Endothelial cell of umbilical vein (primary cell): ENCODE data around the gene ADGRG3. TPM values are rescaled to one million over a fixed set of nuclear protein-coding genes. Genes with fewer than 3 reads are reported as not detected.

ENCODE experiments used
- BruUV-seq: library from RNA; stranded (reverse); fragments of 400-500 nt; replicated peaks from 2 replicates; lab custom pipeline; 2021; lab: Mats Ljungman, UMichigan
- CTCF ChIA-PET: fragments of 300-600, 350-600 bp; sonication (Branson Sonifier 250); formaldehyde crosslinking; loops from one replicate; lab custom pipeline; 2021; ENCODE audit warnings: antibody characterized with exemption, inconsistent platforms; lab: Charles Lee
- POLR2A ChIA-PET: fragments of 300-600, 350-600 bp; sonication (Branson Sonifier 250); formaldehyde crosslinking; loops from one replicate; lab custom pipeline; 2021; ENCODE audit warnings: antibody characterized with exemption, inconsistent platforms; lab: Charles Lee
- DNase-seq: peaks from one replicate; pipeline ENCODE4 v3.0.0-alpha.2; 2011; ENCODE audit warnings: low read depth, low spot score
- FAIRE-seq: peaks from 2 replicates; lab custom pipeline; 2011; peaks lifted over from hg19 to GRCh38; lab: Jason Lieb, UNC
- H2AFZ ChIP-seq: 2 replicates; pipeline ENCODE4 v1.6.0; 2012; ENCODE audit warnings: low read depth, low read length, control low read depth, inconsistent platforms
- H3K27ac ChIP-seq: 2 replicates; pipeline ENCODE4 v1.5.1; 2011; ENCODE audit warnings: low read depth, mild to moderate bottlenecking, control low read depth, low read length, moderate library complexity; ENCODE audit not compliant: insufficient read depth
- H3K27me3 ChIP-seq, 2 experiments: 2 replicates each; pipeline versions ENCODE4 v1.6.0 to v1.6.1; 2011; ENCODE audit warnings: low read length in 2 of 2, mixed read lengths in 1 of 2; ENCODE audit not compliant: control insufficient read depth in 2 of 2, insufficient read depth in 2 of 2
- H3K36me3 ChIP-seq, 2 experiments: 2 replicates in 1 of 2; 3 replicates in 1 of 2; pipeline ENCODE4 v1.5.1; 2011; ENCODE audit warnings: low read length in 2 of 2, mild to moderate bottlenecking in 1 of 2, moderate library complexity in 1 of 2; ENCODE audit not compliant: control insufficient read depth in 2 of 2, insufficient read depth in 2 of 2; ENCODE audit errors: extremely low read depth in 1 of 2
- H3K4me1 ChIP-seq: 3 replicates; pipeline ENCODE4 v1.5.1; 2011; ENCODE audit warnings: mild to moderate bottlenecking, low read length; ENCODE audit not compliant: control insufficient read depth, insufficient read depth; ENCODE audit errors: extremely low read depth
- H3K4me2 ChIP-seq: 2 replicates; pipeline ENCODE4 v1.6.1; 2011; ENCODE audit warnings: low read length, control low read depth, mixed read lengths; ENCODE audit not compliant: insufficient read depth
- H3K4me3 ChIP-seq, 3 experiments: fragments of 200-600 bp in 1 of 3; sonication (generic), shearing (Covaris generic) in 1 of 3; replicated peaks in 1 of 3; 2 replicates each; pipeline ENCODE4 v1.5.1; 2011 to 2016; ENCODE audit warnings: control low read depth in 3 of 3, low read length in 3 of 3, mild to moderate bottlenecking in 2 of 3, inconsistent platforms in 1 of 3, low read depth in 1 of 3, moderate library complexity in 1 of 3; ENCODE audit not compliant: insufficient read depth in 1 of 3
- H3K79me2 ChIP-seq: 2 replicates; pipeline ENCODE4 v1.6.0; 2012; ENCODE audit warnings: low read length, inconsistent platforms; ENCODE audit not compliant: control insufficient read depth, insufficient read depth
- H3K9ac ChIP-seq: replicated peaks from 2 replicates; pipeline ENCODE3; 2011; ENCODE audit warnings: low read length, control low read depth; ENCODE audit not compliant: insufficient read depth; ENCODE audit errors: extremely low read depth
- H3K9me1 ChIP-seq: replicated peaks from 3 replicates; pipeline ENCODE4 v1.6.0; 2011; ENCODE audit warnings: mild to moderate bottlenecking, low read length; ENCODE audit not compliant: control insufficient read depth, insufficient read depth; ENCODE audit errors: extremely low read depth
- H3K9me3 ChIP-seq: replicated peaks from 2 replicates; pipeline ENCODE4 v1.5.1; 2012; ENCODE audit warnings: low read length, inconsistent platforms; ENCODE audit not compliant: control insufficient read depth, insufficient read depth
- H4K20me1 ChIP-seq: replicated peaks from 2 replicates; pipeline ENCODE3; 2011; ENCODE audit warnings: mild to moderate bottlenecking, low read length; ENCODE audit not compliant: control insufficient read depth, insufficient read depth; ENCODE audit errors: extremely low read depth
- CTCF ChIP-seq, 2 donors: IDR thresholded peaks; 1 replicate in 1 of 2; 2 replicates in 1 of 2; pipeline ENCODE4 v1.5.1; 2011; ENCODE audit warnings: low read length in 2 of 2, mild to moderate bottlenecking in 2 of 2, moderate library complexity in 2 of 2, control low read depth in 1 of 2, inconsistent platforms in 1 of 2, low read depth in 1 of 2; ENCODE audit not compliant: insufficient read depth in 1 of 2; ENCODE audit errors: extremely low read depth in 1 of 2
- EZH2 ChIP-seq: IDR thresholded peaks from 2 replicates; pipeline ENCODE4 v1.6.1; 2012; ENCODE audit warnings: borderline replicate concordance, low read depth, mild to moderate bottlenecking, moderate library complexity, low read length, inconsistent platforms; ENCODE audit not compliant: severe bottlenecking
- FOS ChIP-seq: IDR thresholded peaks from 2 replicates; pipeline ENCODE4 v1.6.1; 2011; ENCODE audit warnings: mild to moderate bottlenecking, low read length, moderate library complexity, borderline replicate concordance; ENCODE audit not compliant: insufficient read depth
- GATA2 ChIP-seq: IDR thresholded peaks from 2 replicates; pipeline ENCODE4 v1.7.0; 2011; ENCODE audit warnings: low read depth, mild to moderate bottlenecking, moderate library complexity, mixed read lengths, low read length; ENCODE audit not compliant: insufficient read length, insufficient read depth
- JUN ChIP-seq: IDR thresholded peaks from 2 replicates; pipeline ENCODE4 v1.6.1; 2011; ENCODE audit warnings: borderline replicate concordance, low read depth; ENCODE audit not compliant: insufficient read length, insufficient read depth
- MAX ChIP-seq: IDR thresholded peaks from 2 replicates; pipeline ENCODE4 v1.6.1; 2011; ENCODE audit not compliant: insufficient read depth, insufficient read length
- MYC ChIP-seq: IDR thresholded peaks from one replicate; pipeline ENCODE4 v1.6.1; 2011; ENCODE audit warnings: mild to moderate bottlenecking, low read depth, low read length
- POLR2A ChIP-seq: IDR thresholded peaks from 2 replicates; pipeline ENCODE4 v1.6.1; 2012; ENCODE audit warnings: low read depth, mild to moderate bottlenecking, control low read depth, low read length
- POLR2AphosphoS5 ChIP-seq: IDR thresholded peaks from 2 replicates; pipeline ENCODE4 v1.6.1; 2012; ENCODE audit warnings: low read depth, mild to moderate bottlenecking, control low read depth, low read length, moderate library complexity; ENCODE audit not compliant: insufficient read depth
- dilution Hi-C: fragments of 300-500 bp; cut with MboI; formaldehyde crosslinking; loops from one replicate; pipeline ENCODE4 v1.15.0; 2019; ENCODE audit warnings: low sequenced_read_pairs; ENCODE audit not compliant: extremely low pct_ligation_motif_present
- intact Hi-C: fragments of 100-400 bp; cut with micrococcal nuclease; formaldehyde crosslinking; loops from one replicate; pipeline ENCODE4 v1.10.0; 2022
- polyA plus RNA-seq, 4 experiments: library from polyadenylated mRNA; depleted of rRNA in 3 of 4; stranded (reverse) in 3 of 4; unstranded in 1 of 4; fragments of >200 nt; gene quantifications; 2 replicates each; pipeline versions ENCODE4 v1.2.1 to v1.2.3, GENCODE V29; 2011 to 2012; ENCODE audit warnings: missing spikeins in 1 of 4
- total RNA-seq: library from RNA; stranded (reverse); gene quantifications from 2 replicates; pipeline ENCODE4 v1.2.3, GENCODE V29; 2021

ADGRG3 gene
- total and polyA plus RNA-seq, 2 donors (not counting 3 experiments of a cell fraction or from before 2014, with no cell fraction given): not detected

DNA sequence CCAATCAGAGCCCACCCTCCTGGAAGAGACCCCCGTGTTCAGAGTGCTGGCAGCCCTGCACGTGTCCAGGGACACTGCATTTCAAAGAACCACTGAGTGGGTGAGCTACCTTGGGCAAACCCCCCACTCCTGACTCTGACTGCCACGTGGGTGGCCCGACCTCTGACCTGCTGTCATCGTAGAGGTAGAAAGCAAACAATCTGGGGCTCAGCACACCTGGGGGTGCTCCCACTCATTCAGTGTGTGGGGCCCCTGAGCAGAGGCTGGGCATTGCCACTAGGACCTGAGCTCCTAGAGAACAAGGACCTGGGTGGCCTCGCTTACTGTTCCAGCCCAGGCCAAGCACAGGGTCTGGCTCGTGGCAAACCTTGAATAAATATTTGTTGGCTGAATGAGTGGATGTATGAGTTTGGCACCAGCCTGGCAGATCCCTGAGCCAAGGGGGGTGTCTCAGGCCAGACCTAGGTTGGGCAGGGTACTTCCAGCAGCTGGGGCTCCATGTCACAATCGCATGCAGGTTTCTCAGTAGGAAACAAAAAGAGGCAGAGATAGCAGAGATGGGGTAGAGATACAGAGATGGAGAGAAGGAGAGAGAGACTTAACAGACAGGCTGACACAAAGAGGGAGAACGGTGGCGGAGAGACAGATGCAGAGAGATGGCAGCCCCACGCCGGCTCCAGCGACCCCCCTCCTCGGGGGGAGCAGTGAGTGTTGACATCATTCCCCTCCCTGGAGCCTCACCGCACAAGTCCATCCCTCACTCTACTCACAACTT lies 21.1 kb downstream of the ADGRG3 start:
- peaks cover 4 to 7% of the 10 kb centered on the region in 2 experiments for H3K27me3 ChIP-seq
- no peaks in the 10 kb centered on the region for H3K36me3 ChIP-seq
- intact Hi-C loops: no loop called here

More for the DNA sequence above, 21.1 kb downstream of the ADGRG3 start:
- Histone ChIP-seq H3K4me1 (no peaks in the 10 kb centered on the region), H3K27ac (no peak overlapping the region), H2AFZ (no peak overlapping the region), H3K9me1 (no peaks in the 10 kb centered on the region), H3K79me2 (no peaks in the 10 kb centered on the region), H3K4me2 (no peak overlapping the region), H3K9me3 (no peaks in the 10 kb centered on the region), H3K4me3 (no peak overlapping the region), H3K9ac (no peak overlapping the region), H4K20me1 (no peaks in the 10 kb centered on the region)
- DNase-seq: no peak
- TF ChIP-seq POLR2AphosphoS5 (no peak), MYC (no peak), CTCF (IDR thresholded peaks at IDR 0.05; ENCODE audit: extremely low read depth in 1 of 2, insufficient read depth in 1 of 2, low read depth in 1 of 2, low read length in 2 of 2) (no peak), EZH2 (no peak), JUN (no peak), POLR2A (no peak), GATA2 (no peak), MAX (no peak), FOS (no peak)
- ChIA-PET CTCF (no interaction called here), POLR2A (no interaction called here)
- no TSS peak for BruUV-seq
- dilution Hi-C loops: no loop called here
- no peak for FAIRE-seq
